OCI-LY3 (cell line): ENCODE data around the gene RNF166.

Source experiments
- CTCF ChIP-seq: fragments of 200-600, 300-600 bp; sonication (generic); IDR thresholded peaks from 2 replicates; pipeline ENCODE4 v1.5.1; 2014; ENCODE audit warnings: antibody characterized with exemption, low read length, low read depth
- EZH2phosphoT487 ChIP-seq: fragments of 200-600 bp; shearing (Covaris generic); IDR thresholded peaks from 2 replicates; pipeline ENCODE4 v1.6.1; 2018; ENCODE audit warnings: antibody characterized with exemption, mixed run types, low read depth

DNA sequence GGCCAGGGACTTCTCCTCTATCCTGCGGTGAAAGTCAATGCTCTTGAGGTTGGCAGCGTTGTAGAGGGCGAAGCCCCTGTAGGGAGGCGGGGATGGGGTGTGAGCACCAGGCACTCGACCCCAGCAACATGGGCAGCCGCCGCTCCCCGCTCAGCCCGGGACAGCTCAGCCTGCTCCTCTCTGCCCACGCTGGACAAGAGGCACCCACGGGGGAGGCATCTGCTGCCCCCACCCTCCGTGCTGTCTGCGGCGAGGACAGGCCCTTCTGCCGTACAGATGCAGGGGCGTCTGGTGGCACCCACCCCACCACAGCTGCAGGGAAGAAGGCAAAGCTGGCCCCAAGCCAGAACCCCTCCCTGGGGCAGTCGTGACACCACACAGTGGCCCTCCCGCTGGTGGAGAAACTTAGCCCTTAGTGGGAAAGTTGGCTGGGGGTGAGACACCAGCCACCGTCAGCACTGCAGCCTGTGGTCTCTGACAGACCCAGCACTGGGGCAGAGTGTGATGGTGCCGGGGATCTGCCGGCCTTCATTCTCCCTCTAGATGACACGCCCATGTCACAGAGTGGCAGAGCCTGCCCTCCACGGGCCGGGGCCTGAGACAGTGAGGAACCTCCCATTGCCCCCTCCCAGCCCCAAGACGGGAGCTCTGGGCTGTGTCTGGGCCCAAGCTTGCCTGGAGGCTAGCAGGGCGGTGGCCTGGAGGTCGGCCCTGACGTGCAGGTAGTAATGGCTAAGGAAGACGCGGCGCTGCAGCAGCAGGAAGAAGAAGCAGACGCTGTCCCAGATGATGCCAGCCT, 19.6 kb upstream of the RNF166 start:
- TF ChIP-seq CTCF, result no peak
- no peak for TF ChIP-seq EZH2phosphoT487
